ENCODE measurements around the gene SAGE1.
A peak's percentile ranks its signal among the peaks of the same experiment; 100 is the strongest.
"Not testable (repeated sequence)": the region's sequence is repeated elsewhere in the genome, so short reads cannot be mapped to it uniquely, and the experiment has no call there.

SAGE1 gene, protein sequence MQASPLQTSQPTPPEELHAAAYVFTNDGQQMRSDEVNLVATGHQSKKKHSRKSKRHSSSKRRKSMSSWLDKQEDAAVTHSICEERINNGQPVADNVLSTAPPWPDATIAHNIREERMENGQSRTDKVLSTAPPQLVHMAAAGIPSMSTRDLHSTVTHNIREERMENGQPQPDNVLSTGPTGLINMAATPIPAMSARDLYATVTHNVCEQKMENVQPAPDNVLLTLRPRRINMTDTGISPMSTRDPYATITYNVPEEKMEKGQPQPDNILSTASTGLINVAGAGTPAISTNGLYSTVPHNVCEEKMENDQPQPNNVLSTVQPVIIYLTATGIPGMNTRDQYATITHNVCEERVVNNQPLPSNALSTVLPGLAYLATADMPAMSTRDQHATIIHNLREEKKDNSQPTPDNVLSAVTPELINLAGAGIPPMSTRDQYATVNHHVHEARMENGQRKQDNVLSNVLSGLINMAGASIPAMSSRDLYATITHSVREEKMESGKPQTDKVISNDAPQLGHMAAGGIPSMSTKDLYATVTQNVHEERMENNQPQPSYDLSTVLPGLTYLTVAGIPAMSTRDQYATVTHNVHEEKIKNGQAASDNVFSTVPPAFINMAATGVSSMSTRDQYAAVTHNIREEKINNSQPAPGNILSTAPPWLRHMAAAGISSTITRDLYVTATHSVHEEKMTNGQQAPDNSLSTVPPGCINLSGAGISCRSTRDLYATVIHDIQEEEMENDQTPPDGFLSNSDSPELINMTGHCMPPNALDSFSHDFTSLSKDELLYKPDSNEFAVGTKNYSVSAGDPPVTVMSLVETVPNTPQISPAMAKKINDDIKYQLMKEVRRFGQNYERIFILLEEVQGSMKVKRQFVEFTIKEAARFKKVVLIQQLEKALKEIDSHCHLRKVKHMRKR

DNA sequence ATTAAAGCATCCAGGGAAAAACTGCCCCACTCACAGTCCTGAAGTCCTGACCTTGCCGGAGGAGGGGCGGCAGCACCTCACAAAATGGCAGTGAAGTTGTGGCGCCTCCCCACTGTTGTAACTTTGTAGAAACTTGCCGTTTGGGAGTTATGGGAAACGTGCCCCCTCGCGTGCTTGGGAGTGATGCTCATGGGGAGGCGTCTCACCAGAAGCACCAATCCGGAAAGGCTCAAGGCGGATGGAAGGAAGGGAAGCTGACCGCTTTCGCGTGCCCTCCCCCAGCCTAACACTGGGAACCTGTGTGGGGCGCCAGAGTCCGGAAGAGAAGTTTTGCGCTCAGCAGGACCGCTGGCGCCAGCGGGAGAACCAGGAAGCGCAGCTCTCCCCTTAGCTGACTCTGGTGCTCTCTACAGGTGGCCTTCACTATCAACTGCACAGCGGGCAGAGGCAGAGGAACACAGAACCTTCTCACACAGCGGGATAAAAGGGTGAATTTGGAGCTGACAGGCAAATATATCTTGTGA is at the start of gene SAGE1, which contains the start of gene CT45A10:
Gene SAGE1 (plus strand): TSS at position 423 of the 524 bp plus-strand sequence. CDS start 2,527 bp downstream, outside the sequence.
Gene CT45A10 (minus strand): TSS at position 151 of the 524 bp plus-strand sequence. CDS start 8,100 bp downstream, outside the sequence.
- no peak for DNase-seq

DNA sequence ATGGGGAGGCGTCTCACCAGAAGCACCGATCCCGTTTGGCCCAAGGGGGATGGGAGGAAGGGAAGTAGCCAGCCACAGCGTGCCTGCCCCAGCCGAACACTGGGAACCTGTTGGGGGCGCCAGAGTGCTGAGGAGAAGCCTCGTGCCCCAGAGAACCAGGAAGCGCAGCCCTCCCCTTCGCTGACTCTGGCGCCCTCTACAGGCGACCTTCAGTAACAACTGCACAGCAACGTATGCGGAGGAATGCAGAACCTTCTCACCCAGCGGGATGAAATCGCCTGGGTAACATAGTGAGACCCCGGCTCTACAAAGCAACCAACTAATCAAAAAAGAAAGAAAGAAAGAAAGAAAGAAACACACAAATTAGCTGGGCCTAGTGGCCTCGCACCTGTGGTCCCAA is 39.1 kb upstream of the SAGE1 start, which contains the start of gene CT45A8:
Gene CT45A8 (minus strand): TSS at position 101 of the 400 bp plus-strand sequence. CDS start 3,755 bp downstream, outside the sequence.
- DNase-seq, result not testable (repeated sequence)

DNA sequence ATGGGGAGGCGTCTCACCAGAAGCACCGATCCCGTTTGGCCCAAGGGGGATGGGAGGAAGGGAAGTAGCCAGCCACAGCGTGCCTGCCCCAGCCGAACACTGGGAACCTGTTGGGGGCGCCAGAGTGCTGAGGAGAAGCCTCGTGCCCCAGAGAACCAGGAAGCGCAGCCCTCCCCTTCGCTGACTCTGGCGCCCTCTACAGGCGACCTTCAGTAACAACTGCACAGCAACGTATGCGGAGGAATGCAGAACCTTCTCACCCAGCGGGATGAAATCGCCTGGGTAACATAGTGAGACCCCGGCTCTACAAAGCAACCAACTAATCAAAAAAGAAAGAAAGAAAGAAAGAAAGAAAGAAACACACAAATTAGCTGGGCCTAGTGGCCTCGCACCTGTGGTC is 21.8 kb upstream of the SAGE1 start, which contains the start of gene CT45A9:
Gene CT45A9 (minus strand): TSS at position 101 of the 400 bp plus-strand sequence. CDS start 3,751 bp downstream, outside the sequence.
- DNase-seq, result not testable (repeated sequence)

DNA sequence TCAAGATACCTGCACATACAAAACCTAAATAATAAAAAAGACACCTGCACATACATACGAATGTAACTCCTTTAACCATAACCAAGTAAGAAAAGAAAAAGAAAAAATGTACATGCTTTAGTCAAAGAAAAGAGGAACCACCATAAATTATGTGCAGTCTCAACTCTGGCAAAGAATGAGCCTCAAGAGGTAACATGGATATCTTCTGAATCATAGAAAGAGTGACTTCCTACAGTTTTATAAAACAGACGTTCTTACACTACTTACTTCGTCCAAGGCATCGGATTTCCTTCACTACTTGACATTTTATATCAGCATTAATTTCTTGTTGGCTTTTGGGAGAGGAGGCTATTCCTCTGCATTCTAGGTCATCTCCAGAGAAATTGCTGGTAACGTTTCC is 10.8 kb upstream of the SAGE1 start:
- DNase-seq, result not testable (repeated sequence)

DNA sequence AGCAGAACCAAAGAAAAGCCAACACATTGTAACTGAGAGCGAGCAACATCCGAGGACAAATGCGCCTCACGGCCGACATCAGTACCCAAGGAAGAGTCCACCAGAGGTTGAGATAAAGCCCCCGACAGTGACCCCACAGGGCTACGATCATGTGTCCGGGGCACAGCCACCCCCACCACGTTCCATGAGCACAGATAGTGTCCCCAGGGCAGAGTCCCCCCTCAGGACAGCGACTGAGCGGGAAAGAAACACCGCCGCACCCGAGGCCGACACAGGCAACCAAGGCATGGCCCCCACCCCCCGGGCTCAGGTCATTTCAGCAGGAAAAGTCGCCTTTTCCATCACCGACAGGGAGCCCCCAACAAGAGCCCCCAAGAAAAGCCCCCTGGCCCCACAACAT is 5.3 kb upstream of the SAGE1 start:
- DNase-seq, result not testable (repeated sequence)

DNA sequence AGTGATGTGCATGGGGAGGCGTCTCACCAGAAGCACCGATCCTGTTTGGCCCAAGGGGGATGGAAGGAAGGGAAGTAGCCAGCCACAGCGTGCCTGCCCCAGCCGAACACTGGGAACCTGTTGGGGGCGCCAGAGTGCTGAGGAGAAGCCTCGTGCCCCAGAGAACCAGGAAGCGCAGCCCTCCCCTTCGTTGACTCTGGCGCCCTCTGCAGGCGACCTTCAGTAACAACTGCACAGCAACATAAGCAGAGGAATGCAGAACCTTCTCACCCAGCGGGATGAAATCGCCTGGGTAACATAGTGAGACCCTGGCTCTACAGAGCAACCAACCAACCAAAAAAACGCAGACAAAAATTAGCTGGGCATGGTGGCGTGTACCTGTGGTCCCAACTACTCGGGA is 4.5 kb upstream of the SAGE1 start:
- DNase-seq, result not testable (repeated sequence)

DNA sequence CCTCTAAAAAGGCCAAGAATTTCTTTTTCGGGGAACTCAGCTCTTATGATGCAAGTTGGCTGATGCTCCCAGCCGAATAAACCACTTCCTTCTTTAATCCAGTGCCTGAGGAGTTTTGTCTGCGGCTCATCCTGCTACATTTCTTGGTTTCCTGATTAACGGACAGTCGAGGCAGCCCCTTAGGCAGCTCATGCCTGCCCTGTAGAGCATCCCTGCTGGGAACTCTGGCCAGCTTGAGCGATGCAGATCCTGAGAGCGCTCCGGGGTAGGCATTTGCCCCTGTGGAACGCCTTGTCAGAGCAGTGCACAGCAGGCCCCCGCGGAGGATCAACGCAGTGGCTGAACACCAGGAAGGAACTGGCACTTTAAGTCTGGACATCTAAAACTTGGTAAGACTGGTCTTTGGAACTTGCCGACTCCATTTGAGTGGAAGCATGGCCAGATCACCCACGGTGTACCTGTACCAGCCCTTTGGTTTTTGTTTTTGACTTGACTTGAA is 3.4 kb upstream of the SAGE1 start:
- DNase-seq, result no peak

DNA sequence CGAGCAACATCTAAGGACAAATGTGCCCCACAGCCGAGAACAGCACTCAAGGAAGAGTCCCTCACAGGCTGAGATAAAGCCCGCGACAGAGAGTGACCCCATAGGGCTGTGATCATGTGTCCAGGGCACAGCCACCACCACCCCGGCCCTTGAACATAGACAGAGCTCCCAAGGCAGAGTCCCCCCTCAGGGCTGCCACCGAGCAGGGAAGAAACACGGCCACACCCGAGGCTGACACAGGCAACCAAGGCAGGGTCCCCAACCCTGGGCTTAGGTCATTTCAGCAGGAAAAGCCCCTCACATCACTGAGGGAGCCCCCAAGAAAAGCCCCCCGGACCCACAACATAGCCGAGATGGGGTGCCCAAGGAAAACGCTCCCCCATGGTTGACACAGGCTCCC is 735 bp upstream of the SAGE1 start:
- DNase-seq, result no peak

DNA sequence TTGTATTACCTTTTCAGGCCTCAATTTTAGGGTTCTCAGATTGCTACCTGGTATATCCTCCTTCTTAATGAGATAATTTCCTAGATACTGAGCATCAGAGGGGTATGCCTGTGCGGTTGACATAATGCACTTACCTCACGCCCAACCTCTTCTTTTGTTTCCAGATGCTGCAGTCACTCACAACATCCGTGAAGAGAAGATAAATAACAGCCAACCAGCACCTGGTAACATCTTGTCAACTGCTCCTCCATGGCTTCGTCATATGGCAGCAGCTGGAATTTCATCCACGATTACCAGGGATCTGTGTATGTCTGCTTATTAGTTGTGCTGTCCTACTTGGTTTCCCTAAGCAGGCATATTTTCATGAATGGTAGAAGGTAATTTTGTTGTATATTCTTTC is 16.7 kb downstream of the SAGE1 start:
- DNase-seq, result no peak

DNA sequence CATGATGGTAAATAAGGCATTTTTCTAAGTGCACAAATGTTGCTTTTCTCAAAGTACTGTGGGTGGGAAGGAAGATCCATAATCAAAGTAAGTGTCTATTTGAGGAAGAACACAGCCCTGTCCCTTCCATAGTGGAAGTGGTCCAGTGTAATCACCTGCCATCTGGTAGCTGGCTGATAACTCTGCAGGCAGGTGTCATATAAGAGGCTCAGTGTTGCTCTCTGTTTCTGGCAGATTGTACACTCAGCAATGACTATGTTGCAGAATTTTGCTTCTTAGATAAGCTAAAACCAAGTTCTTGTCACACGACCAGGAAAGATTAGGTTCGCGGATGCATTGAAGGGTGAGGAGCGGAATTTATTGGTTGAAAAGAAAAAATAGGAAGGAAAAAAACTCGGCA is 20.9 kb downstream of the SAGE1 start:
- no peak for DNase-seq

DNA sequence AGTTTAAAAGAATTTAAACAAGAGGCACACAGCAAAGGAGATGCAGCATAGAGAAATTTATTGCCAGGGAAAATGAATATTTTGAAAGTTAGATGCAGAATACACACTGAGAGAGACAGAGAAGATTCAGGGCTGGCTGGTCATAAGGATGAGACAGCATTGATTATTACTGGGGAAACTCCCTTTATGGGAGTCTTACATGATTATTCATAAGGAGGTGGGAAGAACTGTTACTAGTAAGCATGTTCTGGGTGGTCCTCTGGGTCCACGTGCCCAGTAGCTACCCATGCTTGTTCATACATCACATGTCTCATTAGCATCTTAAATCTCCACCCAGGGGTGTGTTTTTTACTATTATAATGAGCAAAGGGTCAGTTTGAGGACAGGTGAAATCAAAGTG is 27.0 kb downstream of the SAGE1 start:
- DNase-seq, result not testable (repeated sequence)

DNA sequence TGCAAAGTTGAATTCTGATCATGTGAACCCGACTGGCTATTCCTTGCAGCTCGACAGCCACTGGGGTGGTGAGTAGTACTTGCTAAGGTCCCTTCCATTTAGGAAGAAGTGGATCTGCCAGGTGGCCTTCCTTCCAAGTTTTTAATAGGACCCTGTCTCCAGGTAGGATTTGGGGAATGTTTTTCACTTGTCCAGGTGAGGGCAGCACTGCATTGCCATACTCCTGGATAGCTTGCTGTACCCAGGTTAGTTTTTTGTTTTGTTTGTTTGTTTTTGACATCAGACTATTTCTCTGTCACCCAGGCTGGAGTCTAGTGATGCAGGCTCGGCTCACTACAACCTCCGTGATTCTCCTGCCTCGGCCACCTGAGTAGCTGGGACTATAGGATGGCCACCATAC is 29.8 kb downstream of the SAGE1 start:
- no peak for DNase-seq

DNA sequence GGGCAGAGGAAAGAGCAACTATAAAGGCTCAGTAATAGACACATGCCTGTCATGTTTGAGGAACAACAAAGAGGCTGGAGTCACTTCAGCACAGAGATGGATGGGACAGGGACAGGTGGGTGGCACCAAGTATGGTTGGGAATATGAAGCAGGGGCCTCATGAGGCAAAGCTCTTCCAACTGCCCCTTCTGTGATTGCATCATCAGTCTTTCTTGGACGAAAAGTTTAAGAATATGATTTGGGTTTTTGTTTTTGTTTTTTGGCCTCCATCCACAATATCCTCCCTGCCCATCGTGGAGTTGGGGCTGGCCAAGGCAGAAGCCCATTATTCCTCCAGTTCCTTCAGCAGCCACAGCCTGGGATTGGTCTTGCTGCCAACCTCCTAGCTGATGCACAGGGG is 34.4 kb downstream of the SAGE1 start:
- no peak for DNase-seq

DNA sequence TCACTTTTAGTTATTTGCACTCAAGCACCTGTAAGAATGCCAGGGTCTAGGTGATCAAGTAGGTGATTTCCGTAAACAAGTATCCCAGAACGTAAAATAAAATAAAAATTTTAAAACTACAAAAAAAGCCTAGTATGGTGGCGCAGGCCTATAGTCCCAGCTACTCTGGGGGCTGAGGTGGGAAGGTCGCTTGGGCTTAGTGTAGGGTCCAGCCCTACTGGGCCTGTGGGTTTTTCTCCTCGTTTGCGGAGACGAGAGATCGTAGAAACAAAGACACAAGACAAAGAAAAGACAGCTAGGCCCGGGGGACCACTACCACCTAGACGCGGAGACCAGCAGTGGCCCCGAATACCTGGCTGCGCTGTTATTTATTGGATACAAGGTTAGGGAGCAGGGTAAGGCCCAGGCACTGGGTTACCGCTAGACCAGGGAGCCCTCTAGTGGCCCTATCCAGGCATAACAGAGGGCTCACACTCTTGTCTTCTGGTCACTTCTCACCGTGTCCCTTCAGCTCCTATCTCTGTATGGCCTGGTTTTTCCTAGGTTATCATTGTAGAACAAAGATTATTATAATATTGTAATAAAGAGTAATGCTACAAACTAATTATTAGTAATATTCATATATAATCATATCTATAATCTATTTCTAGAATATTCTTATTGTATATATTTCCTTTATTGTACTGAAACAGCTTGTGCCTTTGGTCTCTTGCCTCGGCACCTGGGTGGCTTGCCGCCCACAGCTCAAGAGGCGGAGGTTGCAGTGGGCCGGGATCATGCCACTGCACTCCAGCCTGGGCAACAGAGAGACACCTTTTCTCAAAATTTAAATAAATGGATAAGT is 38.4 kb downstream of the SAGE1 start:
- peak; percentile 49 for DNase-seq

DNA sequence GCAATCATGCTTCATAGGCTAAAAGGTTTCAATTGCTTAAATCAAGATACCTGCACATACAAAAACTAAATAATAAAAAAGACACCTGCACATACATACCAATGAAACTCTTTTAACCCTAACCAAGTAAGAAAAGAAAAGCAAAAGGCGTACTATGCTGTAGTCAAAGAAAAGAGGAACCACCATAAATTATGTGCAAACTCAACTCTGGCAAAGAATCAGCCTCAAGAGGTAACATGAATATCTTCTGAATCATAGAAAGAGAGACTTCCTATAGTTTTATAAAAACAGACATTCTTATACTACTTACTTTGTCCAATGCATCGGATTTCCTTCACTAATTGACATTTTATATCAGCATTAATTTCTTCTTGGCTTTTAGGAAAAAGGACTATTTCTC is 51.0 kb downstream of the SAGE1 start:
- no peak for DNase-seq

DNA sequence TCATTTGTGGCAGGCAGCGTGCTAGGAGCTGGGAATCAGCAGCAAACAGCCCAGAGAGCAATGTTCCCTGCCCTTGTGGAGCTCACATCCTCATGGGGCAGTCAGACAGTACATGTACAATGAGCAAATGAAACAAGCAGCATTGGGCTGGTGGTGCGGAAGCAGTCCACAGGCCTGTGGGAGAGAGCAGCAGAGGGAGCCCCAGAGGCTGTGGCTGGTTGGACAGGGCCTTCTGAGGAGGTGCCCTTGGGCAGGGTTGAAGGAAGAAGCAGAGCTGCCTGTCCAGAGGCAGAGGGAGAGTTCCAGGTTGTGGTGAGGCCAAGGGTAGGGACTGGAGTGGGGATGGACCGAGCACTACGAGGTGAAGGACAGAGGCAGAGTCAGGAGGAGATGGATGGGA is 57.8 kb downstream of the SAGE1 start:
- no peak for DNase-seq

Measured in eye (tissue), 1 donor.